KBM-7 (cell line): ENCODE measurements around the gene KIR3DL2.
"Not testable (repeated sequence)": the region's sequence is repeated elsewhere in the genome, so short reads cannot be mapped to it uniquely, and the experiment has no call there.

Experiments used
- DNase-seq: peaks from one replicate; pipeline ENCODE4 v3.0.0-alpha.2; 2015
- in situ Hi-C: fragments of 300-500 bp; cut with MboI; formaldehyde crosslinking; loops from 2 replicates; pipeline ENCODE4 v1.14.3; 2020; ENCODE audit warnings: low sequenced_read_pairs, low pct_unique_long_range_greater_than_20kb, mixed read lengths

KIR3DL2 gene

DNA sequence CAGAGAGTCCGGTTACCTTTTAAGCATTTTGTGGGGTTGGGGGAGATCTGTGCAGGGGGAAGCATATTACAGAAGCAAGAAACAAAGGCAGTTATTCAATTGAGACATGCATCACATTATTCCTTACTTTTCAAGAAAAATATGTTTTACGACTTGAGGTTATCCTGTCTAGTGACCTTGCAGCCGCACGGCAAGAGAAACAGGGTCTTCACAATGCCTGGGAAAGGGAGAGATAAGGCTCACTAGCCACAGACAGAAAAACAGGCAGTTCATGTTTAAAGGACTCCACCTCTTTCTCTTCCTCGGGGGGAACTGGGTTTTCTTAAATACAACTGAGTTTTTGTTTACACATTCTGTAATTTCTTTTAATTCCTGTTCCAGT is 55.2 kb downstream of the KIR3DL2 start:
- DNase-seq, result no peak
- in situ Hi-C loops, result no loop called here

DNA sequence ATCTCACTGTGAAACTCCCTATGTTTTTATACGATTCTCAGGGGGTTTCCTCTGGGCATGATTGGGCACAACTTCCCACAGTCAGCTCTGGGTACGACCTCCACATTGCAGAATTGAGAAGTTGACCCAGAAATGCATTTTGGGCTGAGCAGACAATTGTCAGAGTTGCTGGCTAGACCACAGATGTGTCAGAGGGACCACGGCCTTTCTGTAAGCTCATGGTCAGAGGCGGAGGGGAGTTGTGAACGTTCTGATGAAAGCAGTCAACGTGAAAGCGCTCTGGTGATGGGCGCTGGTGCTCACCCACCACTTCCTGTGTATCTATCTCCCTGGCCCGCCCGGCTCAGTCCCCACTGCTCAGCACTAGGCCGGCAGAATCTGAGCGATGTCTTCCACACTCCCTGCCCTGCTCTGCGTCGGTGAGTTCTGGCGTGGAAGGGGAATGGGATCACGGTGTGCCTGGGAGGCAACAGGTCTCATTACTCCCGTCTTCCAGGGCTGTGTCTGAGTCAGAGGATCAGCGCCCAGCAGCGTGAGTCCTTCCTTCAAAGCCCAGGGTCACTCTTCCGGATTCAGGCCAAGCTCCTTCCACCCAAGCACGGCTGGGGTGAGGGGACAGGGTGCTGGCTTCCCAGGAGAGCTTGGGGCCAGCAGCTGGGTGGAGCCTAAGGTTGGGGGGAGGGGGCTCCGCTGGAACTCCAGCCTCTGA is 55.7 kb downstream of the KIR3DL2 start, which contains the start of gene NCR1:
Gene NCR1, plus strand, starts transcription at position 346 of the 709 bp plus-strand sequence. Its CDS starts 40 bp downstream, at position 386.
- in situ Hi-C loops, result no loop called here
- no peak for DNase-seq

DNA sequence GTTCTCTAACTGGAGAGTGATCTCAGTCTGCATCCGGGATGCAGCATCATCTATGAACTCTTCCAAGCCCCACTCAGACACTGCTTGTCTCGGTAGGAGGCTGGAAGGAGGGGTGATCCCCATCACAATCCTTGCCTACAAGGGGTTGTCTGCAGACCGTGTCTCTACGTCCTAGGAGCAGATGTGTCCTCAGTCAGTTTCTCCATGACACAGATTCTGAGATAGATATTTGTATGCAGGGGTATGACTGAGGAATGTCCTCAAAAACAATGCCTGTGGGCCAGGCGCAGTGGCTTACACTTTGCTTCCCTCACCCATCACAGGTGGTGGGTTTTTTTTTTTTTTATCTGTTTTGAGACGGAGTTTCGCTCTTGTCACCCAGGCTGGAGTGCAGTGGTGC is 56.6 kb downstream of the KIR3DL2 start:
- DNase-seq, result no peak
- in situ Hi-C loops, result no loop called here

DNA sequence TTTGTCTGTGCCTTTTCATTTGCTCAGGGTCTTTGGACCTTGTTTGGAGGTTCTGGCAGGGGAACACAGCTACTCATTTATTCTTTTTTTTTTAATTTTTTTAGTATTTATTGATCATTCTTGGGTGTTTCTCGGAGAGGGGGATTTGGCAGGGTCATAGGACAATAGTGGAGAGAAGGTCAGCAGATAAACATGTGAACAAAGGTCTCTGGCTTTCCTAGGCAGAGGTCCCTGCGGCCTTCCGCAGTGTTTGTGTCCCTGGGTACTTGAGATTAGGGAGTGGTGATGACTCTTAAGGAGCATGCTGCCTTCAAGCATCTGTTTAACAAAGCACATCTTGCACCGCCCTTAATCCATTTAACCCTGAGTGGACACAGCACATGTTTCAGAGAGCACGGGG is 57.7 kb downstream of the KIR3DL2 start:
- in situ Hi-C loops, result not testable (repeated sequence)

More for the DNA sequence above, 57.7 kb downstream of the KIR3DL2 start:
- not testable (repeated sequence) for DNase-seq
